ENCODE results near the gene CRYBG3. TPM values are rescaled to one million over a fixed set of nuclear protein-coding genes. Genes with fewer than 3 reads are reported as not detected.

The CRYBG3 gene
- total and polyA plus RNA-seq, 2 of the 13 experiments (the other 11 are each of a cell fraction or from before 2014, with no cell fraction given), result 3.8 to 15.9 TPM

DNA sequence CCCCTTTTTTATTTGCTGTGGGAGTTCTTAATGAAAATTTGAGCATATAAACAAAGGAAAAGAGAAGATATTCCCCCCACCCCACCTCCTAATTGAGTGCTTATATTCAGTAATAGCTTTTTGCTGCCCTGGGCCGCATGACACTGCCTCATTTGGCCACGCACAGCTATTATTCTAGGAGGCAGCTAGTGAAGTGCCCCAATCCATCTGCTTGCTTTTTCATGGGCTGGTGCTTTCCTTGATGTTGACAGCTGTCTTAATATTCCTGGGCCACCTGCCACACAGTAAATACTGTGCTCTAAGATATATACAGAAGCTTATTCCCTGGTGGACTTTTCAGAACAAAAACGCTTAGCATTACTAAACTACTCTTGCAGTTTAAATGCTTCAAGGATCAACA is 3.8 kb upstream of the CRYBG3 start:
- in situ Hi-C loops (cut with HindIII; ENCODE audit: extremely low pct_ligation_motif_present, low pct_unique_long_range_greater_than_20kb), result no loop called here

More for the DNA sequence above, 3.8 kb upstream of the CRYBG3 start:
- Histone ChIP-seq H3K9ac (ENCODE audit: insufficient read depth, low read depth, low read length) (no peak overlapping the region), H3K9me3 (ENCODE audit: low read length) (no peaks in the 10 kb centered on the region), H3K36me3 (replicated peaks in 1 of 2; ENCODE audit: control insufficient read depth in 1 of 2, insufficient read depth in 2 of 2, low read length in 2 of 2) (no peaks in the 10 kb centered on the region), H3K79me2 (ENCODE audit: insufficient read depth, low read length) (peaks cover 3% of the 10 kb centered on the region), H3K4me1 (ENCODE audit: insufficient read depth, low read length) (peaks cover 10% of the 10 kb centered on the region), H3K27ac (ENCODE audit: extremely low read length, insufficient read depth, low read length) (no peak overlapping the region), H3K4me2 (ENCODE audit: low read depth, low read length) (no peak overlapping the region), H2AFZ (ENCODE audit: low read length) (no peak overlapping the region), H4K20me1 (ENCODE audit: insufficient read depth, low read length) (no peaks in the 10 kb centered on the region), H3K4me3 (replicated peaks in 1 of 3; ENCODE audit: insufficient read depth in 1 of 3, low read depth in 2 of 3, low read length in 3 of 3) (no peak overlapping the region), H3K27me3 (ENCODE audit: control insufficient read depth in 1 of 2, insufficient read depth in 2 of 2, low read length in 2 of 2) (peaks cover 2 to 11% of the 10 kb centered on the region in 2 experiments; a peak in 3 of 5 replicates)
- intact Hi-C loops (cut with micrococcal nuclease; ENCODE audit: unreplicated experiment), result no loop called here
- ATAC-seq, result no peak
- WGBS (ENCODE audit: low lambda C conversion rate), result 23% methylated on average over 3 of the region's 3 CpGs
- TF ChIP-seq SALL1 (CRISPR knock-in tag; IDR thresholded peaks at IDR 0.05) (no peak), WIZ (CRISPR knock-in tag; IDR thresholded peaks at IDR 0.05) (no peak), ZSCAN21 (CRISPR knock-in tag; IDR thresholded peaks at IDR 0.05; ENCODE audit: borderline replicate concordance) (no peak), ZC3H4 (CRISPR knock-in tag; IDR thresholded peaks at IDR 0.05; ENCODE audit: borderline replicate concordance) (no peak)
- TF ChIP-seq, protein P1, sequence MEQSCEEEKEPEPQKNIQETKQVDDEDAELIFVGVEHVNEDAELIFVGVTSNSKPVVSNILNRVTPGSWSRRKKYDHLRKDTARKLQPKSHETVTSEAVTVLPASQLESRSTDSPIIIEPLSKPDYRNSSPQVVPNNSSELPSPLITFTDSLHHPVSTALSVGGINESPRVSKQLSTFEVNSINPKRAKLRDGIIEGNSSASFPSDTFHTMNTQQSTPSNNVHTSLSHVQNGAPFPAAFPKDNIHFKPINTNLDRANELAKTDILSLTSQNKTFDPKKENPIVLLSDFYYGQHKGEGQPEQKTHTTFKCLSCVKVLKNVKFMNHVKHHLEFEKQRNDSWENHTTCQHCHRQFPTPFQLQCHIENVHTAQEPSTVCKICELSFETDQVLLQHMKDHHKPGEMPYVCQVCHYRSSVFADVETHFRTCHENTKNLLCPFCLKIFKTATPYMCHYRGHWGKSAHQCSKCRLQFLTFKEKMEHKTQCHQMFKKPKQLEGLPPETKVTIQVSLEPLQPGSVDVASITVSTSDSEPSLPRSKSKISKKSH (CRISPR knock-in tag; IDR thresholded peaks at IDR 0.05; ENCODE audit: borderline replicate concordance), result no peak
- TF ChIP-seq, protein P2, sequence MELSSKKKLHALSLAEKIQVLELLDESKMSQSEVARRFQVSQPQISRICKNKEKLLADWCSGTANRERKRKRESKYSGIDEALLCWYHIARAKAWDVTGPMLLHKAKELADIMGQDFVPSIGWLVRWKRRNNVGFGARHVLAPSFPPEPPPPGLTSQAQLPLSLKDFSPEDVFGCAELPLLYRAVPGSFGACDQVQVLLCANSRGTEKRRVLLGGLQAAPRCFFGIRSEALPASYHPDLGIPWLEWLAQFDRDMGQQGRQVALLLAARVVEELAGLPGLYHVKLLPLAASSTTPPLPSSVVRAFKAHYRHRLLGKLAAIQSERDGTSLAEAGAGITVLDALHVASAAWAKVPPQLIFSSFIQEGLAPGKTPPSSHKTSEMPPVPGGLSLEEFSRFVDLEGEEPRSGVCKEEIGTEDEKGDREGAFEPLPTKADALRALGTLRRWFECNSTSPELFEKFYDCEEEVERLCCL (CRISPR knock-in tag; IDR thresholded peaks at IDR 0.05; ENCODE audit: borderline replicate concordance), result no peak
- ChIA-PET POLR2A (no interaction called here), CTCF (ENCODE audit: low intra/inter-chr PET ratio, low total read pairs) (no interaction called here)
- BruUV-seq (replicated peaks), result no TSS peak
- no peak for DNase-seq (ENCODE audit: low spot score)
- no peak for FAIRE-seq
